Superior temporal gyrus (tissue), 1 donor: ENCODE results near the gene AKAP5.

Source experiments
- DNase-seq: peaks from one replicate; pipeline ENCODE4 v3.0.0-alpha.2; 2016; ENCODE audit errors: extremely low spot score

The AKAP5 gene

DNA sequence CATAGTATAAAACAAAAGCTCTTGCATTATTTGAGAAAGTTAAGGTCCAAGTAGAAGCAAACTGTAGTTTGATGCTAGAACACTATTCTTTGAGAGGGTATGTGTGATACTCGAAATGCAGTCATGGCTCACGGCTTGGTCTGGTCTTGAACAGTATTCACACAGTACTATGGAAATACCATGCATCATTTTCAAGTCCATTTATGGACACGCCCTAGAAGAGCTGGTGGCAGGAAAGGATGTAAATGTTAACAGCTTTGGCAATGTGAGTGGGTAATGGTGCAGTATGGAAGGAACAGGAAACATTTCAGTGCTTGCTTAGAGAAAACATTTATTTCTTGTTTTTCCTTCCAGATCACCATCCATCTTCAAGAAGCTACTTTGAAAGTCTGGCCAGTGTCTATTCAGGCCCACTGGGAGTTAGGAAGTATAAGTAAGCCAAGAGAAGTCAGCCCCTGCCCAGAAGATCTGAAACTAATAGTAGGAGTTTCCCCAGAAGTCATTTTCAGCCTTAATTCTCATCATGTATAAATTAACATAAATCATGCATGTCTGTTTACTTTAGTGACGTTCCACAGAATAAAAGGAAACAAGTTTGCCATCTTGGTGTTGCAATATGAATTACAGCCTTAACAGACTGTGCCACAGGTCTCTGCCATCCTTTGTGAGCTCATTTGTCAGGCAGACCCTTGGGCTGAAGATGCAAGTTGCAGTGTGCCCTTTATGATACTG is 5.7 kb upstream of the AKAP5 start:
- no peak for DNase-seq

DNA sequence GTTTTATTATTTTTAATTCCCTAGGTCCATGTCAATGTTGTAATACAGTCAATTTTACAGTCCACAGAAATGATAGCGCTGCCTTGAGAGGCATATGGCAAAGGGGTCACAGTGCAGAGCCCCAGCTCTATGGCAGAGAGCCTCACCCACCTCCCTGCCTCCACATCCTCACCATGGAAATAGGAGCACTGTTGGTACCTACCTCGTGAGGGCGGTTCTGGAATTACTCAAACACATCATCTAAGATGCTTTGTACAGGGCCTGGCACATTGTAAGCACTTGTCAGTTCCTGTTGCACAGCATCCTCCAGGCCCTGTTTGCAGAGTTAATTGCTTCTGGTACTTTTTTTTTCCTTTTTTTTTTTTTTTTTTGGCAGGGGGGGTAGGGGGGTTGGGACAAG is 4.1 kb upstream of the AKAP5 start:
- no peak for DNase-seq

DNA sequence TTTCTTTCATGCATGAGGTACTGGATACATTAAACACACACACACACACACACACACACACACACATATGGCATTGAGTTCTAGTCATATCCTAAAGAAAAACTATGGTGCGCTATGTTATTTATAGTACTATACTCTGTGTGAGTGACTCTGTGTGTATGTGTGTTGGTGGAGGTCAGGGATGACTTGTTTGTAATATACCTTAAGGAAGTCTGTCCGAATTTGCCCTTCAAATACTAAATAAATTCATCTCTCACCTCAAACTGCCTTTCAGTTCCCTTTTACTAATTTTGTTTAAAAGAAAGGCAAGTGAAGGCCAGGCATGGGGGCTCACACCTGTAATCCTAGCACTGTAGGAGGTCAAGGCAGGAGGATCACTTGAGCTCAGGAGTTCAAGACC is 2.1 kb upstream of the AKAP5 start:
- no peak for DNase-seq

DNA sequence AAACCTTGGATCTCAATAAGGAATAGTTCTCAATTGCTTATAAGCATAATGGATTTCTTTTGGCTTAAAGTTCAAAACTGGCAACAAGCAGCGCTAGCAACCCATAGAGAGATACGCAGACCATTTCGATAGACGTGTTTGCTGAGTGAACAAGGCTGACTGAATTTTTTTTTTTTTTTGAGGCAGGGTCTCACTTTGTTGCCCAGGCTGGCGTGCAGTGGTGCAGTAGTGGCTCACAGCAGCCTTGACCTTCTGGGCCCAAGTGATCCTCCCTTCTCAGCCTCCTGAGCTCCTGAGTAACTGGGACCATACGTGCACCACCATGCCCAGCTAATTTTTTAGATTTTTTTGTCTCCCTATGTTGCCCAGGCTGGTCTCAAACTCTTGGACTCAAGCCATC is 1.4 kb upstream of the AKAP5 start:
- DNase-seq = no peak

DNA sequence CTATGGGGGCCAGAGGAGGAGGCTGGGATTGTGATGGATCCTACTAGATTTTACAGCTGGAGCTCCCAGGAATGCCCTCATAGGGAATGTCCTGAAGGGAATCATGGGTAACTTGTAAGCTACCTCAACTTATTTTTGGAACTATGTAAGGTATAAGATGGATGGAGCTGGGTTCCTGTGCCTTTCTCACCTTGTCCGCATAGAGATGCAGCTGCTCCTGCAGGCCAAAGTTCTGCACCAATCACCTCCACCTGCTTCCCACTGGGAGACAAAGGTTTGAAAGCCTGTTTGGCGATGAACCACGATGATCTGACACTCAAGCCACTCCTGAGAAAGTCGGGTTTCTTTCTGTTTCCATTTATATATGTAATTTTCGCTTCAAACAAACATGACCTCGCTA is 648 bp upstream of the AKAP5 start:
- no peak for DNase-seq

DNA sequence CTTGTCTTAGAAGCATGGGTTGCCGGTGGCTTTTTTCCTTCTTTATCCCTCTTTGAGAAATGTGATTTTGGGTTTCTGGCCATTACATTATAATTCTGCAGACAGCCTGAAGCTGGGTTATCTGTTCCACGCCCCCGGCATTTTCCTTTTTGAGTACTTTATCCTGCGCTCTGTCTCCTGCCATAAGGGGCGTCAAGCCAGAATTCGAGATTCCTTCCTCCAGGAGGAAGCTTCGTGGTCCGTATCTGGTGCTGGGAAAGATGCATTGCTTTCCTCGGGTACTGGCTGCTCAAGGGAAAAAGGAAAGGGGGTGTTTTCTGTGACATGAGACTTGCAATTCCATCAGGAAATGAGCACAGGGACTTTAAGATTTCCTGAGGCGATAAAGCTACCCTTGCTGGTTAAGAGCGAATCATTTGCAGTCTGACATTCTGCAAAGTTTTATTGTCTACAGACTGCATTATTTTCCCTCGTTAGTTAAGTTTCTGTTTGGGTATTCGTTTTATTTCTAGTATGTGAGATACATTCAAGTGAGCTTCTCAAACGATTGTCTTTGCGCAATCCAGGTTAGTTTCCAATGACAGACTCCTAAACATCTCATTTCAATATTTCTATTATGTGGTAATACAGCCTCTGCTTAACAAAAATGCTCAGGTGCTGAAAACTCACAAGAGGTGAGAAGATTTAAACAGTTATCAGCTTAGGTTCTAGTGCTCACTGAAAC is 694 bp downstream of the AKAP5 start:
- no peak for DNase-seq

DNA sequence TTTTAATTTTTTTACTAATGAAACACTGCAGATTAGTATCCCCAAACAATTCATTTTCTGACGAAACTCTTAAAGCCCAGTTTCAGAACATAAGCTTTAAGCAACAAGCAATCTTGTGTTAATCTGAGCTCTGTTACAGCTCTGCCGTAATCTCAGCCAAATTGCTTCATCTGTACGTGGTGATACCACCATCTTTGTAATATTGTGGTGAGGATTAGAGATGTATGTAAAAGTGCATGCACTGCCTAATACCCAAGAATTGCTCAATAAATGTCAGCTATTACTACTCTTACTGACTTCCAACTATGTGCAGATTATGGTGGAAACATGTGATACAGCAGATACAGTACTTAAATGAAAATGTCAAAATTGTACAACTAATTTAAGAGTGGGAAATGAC is 1.8 kb downstream of the AKAP5 start:
- DNase-seq = no peak

DNA sequence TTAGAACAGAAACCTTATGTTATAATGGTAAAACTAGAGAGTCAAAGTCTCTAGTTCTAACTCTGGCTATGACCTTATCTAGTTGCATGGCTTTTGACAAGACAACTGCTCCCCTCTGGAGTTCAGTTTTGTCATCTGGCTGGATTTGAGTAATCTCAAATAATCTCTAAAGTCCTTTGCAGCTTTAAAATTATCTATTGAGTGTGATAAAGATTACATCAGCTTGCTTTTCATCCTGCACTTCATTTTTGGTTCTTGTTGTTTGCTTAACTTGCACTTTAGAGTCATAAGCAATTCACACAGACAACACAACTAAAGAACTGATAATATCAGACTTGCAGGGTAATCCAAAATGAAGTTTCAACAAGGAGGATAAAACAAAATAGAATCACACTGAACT is 2.3 kb downstream of the AKAP5 start:
- no peak for DNase-seq

DNA sequence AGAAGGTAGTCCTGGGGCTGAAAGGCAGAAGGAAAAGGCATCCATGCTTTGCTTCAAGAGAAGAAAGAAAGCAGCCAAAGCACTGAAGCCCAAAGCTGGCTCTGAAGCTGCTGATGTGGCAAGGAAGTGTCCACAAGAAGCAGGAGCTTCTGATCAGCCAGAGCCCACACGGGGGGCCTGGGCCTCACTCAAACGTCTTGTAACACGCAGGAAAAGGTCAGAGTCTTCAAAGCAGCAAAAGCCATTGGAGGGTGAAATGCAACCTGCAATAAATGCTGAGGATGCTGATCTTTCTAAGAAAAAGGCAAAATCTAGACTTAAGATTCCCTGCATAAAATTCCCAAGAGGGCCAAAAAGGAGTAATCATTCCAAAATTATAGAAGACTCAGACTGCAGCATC is 3.2 kb downstream of the AKAP5 start:
- no peak for DNase-seq

DNA sequence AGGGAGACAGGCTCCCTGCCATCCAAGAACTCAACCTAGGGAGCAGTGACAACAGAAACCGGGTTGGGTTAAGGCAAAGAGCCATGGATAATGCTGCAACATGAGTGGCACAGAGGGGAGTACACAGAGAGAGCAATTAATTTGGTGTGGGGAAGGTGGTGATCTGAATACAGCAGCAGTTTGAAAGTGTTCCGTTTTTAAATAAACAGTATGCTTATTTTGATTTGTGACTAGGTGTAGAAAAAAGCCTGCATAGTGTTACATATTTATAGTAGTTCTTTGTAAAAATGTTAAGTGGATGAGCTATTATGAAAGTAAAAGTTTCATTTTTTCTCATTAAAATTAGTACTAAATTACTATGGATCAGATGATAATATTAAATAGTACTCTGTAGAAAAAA is 8.7 kb downstream of the AKAP5 start:
- no peak for DNase-seq

DNA sequence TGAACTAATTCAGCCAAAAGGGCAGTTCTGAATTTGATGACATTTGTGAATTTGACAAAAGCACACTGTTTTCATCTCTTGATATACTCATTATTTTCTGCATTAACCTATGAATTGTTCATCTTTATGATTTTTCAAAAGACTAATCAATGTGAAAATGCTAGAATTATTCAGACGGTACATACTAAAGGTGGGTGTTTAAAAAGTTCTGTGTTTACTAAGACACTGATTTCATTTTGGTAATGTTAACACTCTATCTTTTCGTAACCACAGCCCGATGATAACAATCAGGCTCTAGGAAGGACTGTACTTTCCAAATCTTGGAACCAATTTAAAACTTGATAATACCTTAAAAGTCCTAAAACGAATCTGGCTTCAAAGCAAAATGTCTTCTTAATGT is 9.4 kb downstream of the AKAP5 start:
- no peak for DNase-seq

DNA sequence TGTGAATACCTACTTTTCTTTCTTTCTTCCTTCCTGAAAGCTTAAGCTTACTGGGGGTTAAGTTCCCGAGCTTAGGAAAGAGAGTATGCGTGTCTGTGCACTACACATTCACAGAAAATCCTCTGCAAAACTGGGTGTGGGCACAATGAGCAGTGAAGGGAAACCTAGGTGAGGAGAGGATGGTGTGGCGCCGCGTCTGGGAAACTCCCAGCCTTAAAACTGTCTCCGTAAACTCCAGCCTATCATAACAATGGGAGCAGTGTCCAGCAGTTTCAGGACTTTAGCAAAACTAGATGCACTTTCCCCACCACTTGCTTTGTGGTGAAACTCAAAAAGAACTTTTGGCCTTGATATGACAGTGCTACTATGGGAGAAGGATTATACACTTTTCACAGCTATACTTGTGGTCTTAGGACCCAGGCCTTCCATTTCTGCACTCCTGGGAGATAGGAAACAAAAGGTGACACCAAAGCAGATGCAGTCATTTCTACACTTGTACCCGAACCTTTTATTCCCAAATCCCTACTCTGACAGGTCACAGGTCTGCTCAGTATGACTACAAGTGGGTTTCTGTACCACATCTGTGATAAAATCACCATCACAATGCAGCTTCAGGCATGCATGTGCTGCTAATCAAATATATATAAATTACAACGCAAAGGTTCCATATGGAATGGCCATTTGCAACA is 10.4 kb downstream of the AKAP5 start:
- DNase-seq = no peak

DNA sequence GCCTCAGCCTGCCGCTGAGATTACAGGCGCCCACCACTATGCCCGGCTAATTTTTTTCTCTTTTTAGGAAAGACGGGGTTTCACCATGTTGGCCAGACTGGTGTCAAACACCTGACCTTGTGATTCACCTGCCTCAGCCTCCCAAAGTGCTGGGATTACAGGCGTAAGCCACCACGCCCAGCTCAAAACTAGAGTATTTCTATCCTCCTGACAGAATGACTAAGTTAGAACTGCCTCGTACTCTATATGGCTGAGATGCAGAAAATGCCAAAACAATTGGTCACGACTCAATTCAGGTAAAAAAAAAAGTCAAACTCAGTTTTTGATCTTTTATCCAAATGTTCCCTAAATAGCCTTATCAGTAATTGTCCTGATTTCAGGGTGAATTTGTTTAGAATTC is 11.1 kb downstream of the AKAP5 start:
- no peak for DNase-seq

DNA sequence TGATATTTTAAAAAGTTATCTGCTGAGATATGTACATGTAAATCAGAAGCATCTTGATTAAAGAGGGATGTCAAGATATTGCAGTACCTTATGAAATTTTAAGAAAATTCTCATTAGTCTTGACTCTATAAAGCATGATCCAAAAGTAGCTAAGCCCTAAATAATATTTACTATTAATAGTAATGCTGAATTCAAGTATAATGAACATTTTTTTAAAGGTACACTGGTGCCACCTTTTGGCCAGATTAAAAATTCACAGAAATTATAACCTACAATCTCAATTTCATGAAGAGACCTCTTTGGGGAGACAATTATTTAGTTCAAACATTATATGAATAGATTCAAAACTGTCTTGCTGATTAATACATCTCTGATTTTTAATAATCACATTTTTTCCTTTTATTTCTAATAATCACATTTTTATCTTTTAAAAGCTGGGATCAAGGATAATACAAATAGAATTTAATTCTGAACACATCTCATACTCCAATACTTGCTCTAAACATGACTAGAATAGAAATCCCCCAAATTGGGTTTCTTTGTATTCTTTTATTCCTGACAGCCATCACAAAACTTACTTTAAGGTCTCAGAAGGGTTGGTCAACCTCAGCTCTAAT is 13.4 kb downstream of the AKAP5 start:
- DNase-seq = peak; percentile 82

DNA sequence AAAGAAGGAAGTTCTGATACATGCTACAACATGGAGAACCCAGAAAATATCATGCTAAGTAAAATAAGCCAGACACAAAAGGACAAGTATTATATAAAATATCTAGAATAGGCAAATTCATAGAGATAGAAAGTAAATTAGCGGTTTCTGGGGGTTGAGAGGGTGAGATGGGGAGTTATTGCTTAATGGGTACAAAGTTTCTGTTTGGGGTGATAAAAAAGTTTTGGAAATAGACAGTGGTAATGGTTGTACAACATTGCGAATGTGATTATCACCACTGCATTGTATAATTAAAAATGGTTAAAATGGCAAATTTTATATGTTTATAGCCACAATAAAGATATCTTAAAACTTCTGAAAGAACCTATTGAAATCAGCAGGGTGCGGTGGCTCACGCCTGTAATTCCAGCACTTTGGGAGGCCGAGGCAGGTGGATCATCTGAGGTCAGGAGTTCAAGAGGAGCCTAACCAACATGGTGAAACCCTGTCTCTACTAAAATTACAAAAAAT is 23.3 kb downstream of the AKAP5 start:
- no peak for DNase-seq

DNA sequence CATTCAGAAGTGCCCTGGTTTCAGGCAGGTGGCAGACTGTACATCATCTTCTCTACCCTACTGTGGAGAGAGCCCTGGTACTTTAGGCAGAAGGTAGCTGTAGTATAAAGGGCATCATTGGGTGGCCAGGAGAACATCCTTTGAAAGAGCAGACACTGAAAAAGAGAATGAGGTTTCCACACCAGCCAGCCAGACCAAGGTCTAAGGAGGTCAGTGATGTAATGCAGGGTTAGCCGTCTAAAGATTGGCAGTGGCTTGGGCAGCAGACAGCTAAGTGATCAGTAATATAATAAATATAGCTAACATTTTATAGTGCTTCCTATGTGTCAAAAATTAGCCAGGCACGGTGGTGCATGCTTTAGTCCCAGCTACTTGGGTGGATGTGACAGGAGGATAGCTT is 26.3 kb downstream of the AKAP5 start:
- DNase-seq = peak; percentile 3

DNA sequence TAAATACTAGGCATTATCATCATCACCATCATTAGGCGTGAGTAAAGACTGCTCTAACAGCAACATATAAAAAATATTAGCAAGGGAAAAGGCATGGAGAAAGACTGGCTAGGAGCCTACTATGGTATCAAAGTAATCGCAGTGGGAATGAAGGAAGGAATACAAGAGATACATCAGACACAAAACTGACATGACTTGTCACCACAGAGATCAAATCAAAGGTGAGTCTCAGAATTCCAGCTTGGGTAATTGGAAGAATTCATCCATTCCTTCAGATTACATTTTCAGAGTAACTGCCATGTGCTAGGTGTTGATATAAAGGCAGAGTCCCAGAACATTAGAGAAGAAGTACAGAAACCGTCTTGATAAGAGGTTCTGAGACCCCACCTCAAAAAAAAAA is 28.2 kb downstream of the AKAP5 start:
- DNase-seq = no peak

DNA sequence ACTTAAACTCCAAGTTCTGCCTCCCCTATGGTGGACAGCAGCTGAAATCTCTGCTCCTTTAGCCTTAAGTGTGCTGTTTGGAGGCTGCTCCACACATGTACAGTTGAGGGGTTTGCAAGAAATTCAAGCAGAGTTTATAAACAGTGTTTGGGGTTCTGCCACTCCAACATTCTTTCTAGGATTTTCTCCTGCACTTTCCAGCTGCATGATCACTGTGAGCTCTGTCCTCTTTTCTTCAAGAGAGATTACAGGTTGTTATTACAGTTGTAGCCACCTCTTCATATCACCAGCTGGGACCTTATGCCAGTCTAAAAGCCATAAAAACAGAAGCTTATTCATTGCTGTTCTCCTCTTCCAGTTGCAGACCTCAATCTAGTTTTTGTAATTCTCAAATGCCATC is 30.0 kb downstream of the AKAP5 start:
- DNase-seq = no peak

DNA sequence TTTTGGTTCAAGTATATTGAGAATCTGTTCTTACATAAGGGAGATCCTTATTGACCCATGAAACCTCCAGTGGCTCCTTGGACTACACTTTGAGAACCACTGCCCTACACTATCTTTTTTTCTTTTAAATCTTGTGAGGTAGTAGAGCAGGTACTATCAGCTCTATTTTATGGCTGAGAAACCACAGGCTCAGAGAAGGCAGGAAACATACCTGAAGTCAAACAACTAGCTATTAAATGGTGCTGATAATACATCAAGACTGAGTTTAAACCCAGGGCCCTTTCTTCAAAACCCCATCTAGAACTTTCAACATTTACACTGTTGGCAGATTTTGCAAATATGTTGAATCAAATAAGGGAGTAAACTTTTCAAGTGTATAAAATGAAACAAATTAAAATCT is 31.5 kb downstream of the AKAP5 start:
- no peak for DNase-seq

DNA sequence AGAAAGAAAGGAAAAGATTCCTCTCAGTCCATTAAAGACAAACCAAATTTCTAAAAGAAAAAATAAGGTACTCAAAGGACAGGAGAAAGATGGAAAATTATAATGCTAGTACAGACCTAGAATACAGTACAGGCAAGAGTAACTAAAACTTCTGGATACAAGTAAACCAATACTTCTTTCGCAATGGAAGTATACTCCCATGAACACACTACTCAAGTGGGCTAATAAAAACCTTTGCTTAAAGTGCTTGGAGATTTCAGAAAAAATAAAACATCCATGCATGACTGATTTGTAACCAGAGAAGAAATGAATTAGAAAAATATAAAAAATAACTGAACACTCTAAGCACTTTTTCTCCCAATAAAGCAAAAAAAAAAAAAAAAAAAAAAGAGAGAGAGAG is 34.8 kb downstream of the AKAP5 start:
- no peak for DNase-seq

DNA sequence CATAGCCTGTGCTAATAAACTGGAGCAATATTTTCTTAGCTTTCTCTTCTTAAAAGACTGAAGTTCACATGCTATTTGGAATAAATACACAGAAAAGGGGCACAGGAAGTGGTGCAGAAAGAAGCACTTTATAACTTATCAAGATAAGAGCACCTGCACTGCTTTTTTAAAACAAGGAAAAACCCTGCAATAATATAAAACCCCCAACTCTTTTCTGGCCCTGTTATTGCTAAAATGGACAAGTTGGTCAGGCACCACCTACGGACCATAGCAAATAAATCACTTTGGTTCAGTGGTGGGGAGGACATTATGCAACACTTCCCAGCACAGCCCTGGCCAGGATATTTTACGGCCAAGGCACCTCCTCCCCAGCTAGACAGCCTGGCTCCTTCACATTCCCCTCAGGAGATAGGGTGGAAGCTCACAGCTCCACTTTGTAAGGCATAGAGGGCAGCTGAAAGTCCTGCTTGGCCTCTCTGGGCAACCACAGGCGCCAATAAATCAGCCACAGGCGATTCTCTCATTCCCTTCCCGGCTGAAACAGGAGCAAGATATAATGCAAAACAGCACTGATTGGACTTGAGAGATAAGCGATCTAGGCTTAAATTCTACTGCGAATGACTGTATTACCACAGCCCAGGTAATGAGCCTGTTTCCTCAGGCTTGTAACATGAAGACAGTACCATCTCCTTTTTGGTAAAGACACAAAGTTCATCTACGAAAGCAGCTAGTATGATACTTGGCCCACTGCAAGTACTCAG is 36.3 kb downstream of the AKAP5 start:
- no peak for DNase-seq

DNA sequence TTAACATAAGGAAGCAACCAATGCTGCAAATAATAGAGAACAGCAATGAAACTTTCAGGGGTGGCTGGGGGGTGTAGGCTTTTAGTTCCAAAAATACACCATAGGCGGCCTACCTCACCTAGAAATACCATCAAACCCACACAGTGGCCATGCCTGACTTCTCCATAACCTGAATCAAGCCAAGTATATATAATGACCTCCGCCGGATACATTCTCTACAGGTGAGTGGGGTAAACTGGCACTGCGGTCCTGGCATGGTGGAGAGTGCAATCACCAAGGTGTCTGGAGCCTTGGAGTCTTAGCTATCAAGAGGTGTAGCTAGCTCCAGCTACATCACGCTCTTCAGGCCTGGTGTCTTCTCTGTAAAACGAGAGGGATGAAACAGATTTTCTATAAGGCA is 37.2 kb downstream of the AKAP5 start:
- DNase-seq = no peak
